ENCODE results near the gene CEP70.

- TF ChIP-seq EZH2phosphoT487 (IDR thresholded peaks at IDR 0.05) (no peak), CTCF (IDR thresholded peaks at IDR 0.05) (no peak)
Measured at GRCh38 chr3:138608322-138609135, 14.5 kb upstream of the CEP70 start, which contains the start of gene FAIM.
